Adrenal gland (tissue), 5 donors: ENCODE measurements around the gene RGS19.

Source experiments
- CTCF ChIP-seq, 6 experiments: fragments of 450-650 bp in 4 of 6; fragments of 200-600 bp in 2 of 6; sonication (generic) in 1 of 6; IDR thresholded peaks; 1 replicate in 5 of 6; 2 replicates in 1 of 6; pipeline versions ENCODE4 v1.5.1 to v1.8.0; 2016 to 2021; ENCODE audit warnings: antibody characterized with exemption in 6 of 6, mild to moderate bottlenecking in 2 of 6, moderate library complexity in 1 of 6
- POLR2A ChIP-seq, 2 donors: fragments of 450-650 bp; IDR thresholded peaks; one replicate each; pipeline ENCODE4 v1.6.1; 2017; ENCODE audit warnings: antibody characterized with exemption in 2 of 2, mild to moderate bottlenecking in 2 of 2, moderate library complexity in 1 of 2
- donor health status: DM: no; HTN: no; CAD: no.

- TF ChIP-seq CTCF (IDR thresholded peaks at IDR 0.05) = no peak
- TF ChIP-seq POLR2A (IDR thresholded peaks at IDR 0.05) = no peak
Measured at GRCh38 chr20:64036346-64037198, 42.7 kb downstream of the RGS19 start.
